ENCODE measurements around the gene CHP1.
"Not testable (repeated sequence)": the region's sequence is repeated elsewhere in the genome, so short reads cannot be mapped to it uniquely, and the experiment has no call there.

Gene CHP1

DNA sequence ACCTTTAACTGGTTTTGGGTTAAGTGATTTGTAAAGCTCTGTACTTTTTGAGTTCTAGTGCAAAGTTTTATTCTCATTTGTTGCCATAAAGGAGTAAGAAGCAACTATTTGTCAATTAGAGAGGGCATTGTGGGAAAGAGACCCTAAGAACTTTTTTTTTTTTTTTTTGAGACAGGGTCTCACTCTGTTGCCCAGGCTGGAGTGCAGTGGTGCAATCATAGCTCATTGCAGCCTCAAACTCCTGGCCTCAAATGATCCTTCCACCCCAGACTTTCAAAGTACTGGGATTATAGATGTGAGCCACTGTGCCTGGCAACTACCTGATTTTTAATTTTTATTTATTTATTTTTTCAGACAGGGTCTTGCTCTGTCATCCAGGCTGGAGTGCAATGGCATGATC, 4.9 kb downstream of the CHP1 start:
- no peaks in the 10 kb centered on the region for H3K36me3 ChIP-seq (ENCODE audit: control insufficient read depth, insufficient read depth, low read length)
- H3K79me2 ChIP-seq, result no peaks in the 10 kb centered on the region
- TF ChIP-seq CTCF (IDR thresholded peaks at IDR 0.05), result no peak
- H3K4me3 ChIP-seq (ENCODE audit: low read depth, low read length), result no peak overlapping the region
- no peak overlapping the region for H2AFZ ChIP-seq
- H3K9me3 ChIP-seq (ENCODE audit: control insufficient read depth, low read length), result no peaks in the 10 kb centered on the region
- H3K27ac ChIP-seq, result no peak overlapping the region
- no peak overlapping the region for H3K9ac ChIP-seq
- no peaks in the 10 kb centered on the region for H3K27me3 ChIP-seq (ENCODE audit: control insufficient read depth, insufficient read depth, low read length)
- no peak overlapping the region for H3K4me2 ChIP-seq (ENCODE audit: low read length)
- no peaks in the 10 kb centered on the region for H3K4me1 ChIP-seq

DNA sequence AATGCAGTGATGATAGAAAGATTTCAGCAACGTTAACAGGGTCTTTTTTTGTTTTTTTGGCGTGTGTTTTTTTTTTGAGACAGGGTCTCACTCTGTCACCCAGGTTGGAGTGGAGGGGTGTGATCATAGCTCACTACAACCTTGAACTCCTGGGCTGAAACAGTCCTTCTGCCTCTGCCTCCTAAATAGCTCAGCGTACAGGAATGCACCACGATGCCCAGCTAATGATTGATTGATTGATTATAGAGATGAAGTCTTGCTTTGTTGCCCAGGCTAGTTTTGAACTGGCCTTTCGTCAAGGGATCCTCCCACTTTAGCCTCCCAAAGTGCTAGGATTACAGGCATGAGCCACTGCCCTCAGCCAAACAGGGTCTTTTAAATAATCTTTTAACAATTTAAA, 7.0 kb downstream of the CHP1 start:
- Histone ChIP-seq H3K36me3 (ENCODE audit: control insufficient read depth, insufficient read depth, low read length) (no peaks in the 10 kb centered on the region), H3K4me1 (no peaks in the 10 kb centered on the region), H3K9ac (no peak overlapping the region), H3K27ac (no peak overlapping the region), H3K27me3 (ENCODE audit: control insufficient read depth, insufficient read depth, low read length) (no peaks in the 10 kb centered on the region), H2AFZ (no peak overlapping the region), H3K79me2 (no peaks in the 10 kb centered on the region), H3K9me3 (ENCODE audit: control insufficient read depth, low read length) (no peaks in the 10 kb centered on the region), H3K4me3 (ENCODE audit: low read depth, low read length) (no peak overlapping the region), H3K4me2 (ENCODE audit: low read length) (no peak overlapping the region)
- no peak for TF ChIP-seq CTCF (IDR thresholded peaks at IDR 0.05)

DNA sequence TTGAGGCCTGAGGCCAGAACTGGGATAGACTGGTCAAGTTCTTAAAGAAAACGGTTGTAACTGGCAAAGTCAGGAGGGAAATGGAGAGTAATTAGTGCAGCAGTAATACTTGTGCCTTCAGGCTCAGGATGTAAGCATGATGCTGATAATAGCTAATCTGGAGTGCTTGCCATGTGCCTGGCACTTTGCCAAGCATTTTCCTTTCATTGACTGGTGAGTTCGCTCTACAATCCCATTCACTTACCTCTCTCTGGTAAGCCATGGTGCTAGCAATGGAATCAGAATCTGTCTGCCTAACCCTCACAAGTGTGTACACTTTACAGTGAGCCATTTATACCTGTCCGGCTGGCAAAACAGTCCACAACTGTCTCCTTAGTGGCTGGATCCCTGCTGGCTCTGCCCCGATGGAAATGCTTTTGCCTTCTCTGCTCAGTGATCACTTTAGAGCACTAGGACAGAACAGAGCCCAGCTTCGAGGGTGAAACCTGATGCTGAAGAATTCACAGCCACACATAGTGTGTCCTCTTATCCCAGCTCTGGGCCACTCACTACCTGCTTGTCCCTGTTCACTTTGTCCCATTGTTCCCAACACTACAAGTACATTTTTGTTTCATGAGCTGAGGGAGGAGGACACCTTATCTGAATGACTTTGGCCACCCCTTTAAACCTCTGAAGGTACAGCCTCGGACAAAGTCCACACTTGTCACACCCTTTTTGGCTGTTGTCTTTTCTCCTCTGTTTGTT, 10.3 kb downstream of the CHP1 start:
- H3K36me3 ChIP-seq (ENCODE audit: control insufficient read depth, insufficient read depth, low read length), result no peaks in the 10 kb centered on the region
- H2AFZ ChIP-seq, result no peak overlapping the region
- no peaks in the 10 kb centered on the region for H3K27me3 ChIP-seq (ENCODE audit: control insufficient read depth, insufficient read depth, low read length)
- no peaks in the 10 kb centered on the region for H3K79me2 ChIP-seq
- no peaks in the 10 kb centered on the region for H3K4me1 ChIP-seq
- no peak for TF ChIP-seq CTCF (IDR thresholded peaks at IDR 0.05)
- H3K4me2 ChIP-seq (ENCODE audit: low read length), result no peak overlapping the region
- H3K4me3 ChIP-seq (ENCODE audit: low read depth, low read length), result no peak overlapping the region
- H3K9me3 ChIP-seq (ENCODE audit: control insufficient read depth, low read length), result no peaks in the 10 kb centered on the region
- no peak overlapping the region for H3K9ac ChIP-seq
- no peak overlapping the region for H3K27ac ChIP-seq

DNA sequence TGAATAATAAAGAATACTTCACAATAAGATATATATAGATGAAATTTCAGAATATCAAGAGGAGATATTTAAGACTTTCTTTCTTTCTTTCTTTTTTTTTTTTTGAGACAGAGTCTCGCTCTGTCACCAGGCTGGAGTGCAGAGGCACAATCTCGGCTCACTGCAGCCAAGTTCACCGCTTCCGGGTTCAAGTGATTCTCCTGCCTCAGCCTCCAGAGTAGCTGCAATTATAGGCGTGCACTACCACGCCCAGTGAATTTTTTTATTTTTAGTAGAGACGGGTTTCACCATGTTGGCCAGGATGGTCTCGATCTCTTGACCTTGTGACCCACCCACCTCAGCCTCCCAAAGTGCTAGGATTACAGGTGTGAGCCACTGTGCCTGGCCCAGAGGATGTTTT, 19.7 kb downstream of the CHP1 start:
- H3K27me3 ChIP-seq (ENCODE audit: control insufficient read depth, insufficient read depth, low read length); H3K4me3 ChIP-seq (ENCODE audit: low read depth, low read length); H3K9ac ChIP-seq; H3K27ac ChIP-seq; H3K79me2 ChIP-seq; H2AFZ ChIP-seq; H3K9me3 ChIP-seq (ENCODE audit: control insufficient read depth, low read length); H3K36me3 ChIP-seq (ENCODE audit: control insufficient read depth, insufficient read depth, low read length); H3K4me2 ChIP-seq (ENCODE audit: low read length); H3K4me1 ChIP-seq: not testable (repeated sequence)

DNA sequence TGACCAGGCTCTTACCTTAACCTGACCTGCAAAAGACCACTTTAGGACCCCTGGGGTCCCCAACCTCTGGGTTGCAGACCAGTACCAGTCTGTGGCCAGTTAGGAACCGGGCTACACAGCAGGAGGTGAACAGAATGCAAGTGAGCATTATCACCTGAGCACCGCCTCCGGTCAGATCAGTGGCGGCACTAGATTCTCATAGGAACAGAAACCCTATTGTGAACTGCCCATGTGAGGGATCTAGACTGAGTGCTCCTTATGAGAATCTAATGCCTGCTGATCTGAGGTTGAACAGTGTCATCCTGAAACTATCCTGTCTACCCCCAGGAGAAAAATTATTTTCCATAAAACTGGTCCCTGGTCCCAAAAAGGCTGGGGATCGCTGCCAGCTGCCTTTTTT, 20.3 kb downstream of the CHP1 start:
- no peak overlapping the region for H3K4me3 ChIP-seq (ENCODE audit: low read depth, low read length)
- H3K79me2 ChIP-seq, result no peaks in the 10 kb centered on the region
- H3K4me2 ChIP-seq (ENCODE audit: low read length), result no peak overlapping the region
- TF ChIP-seq CTCF (IDR thresholded peaks at IDR 0.05), result no peak
- no peaks in the 10 kb centered on the region for H3K36me3 ChIP-seq (ENCODE audit: control insufficient read depth, insufficient read depth, low read length)
- H3K4me1 ChIP-seq, result peaks cover 5% of the 10 kb centered on the region
- no peak overlapping the region for H3K9ac ChIP-seq
- no peak overlapping the region for H2AFZ ChIP-seq
- H3K9me3 ChIP-seq (ENCODE audit: control insufficient read depth, low read length), result no peaks in the 10 kb centered on the region
- H3K27me3 ChIP-seq (ENCODE audit: control insufficient read depth, insufficient read depth, low read length), result no peaks in the 10 kb centered on the region
- no peak overlapping the region for H3K27ac ChIP-seq

All from parathyroid adenoma (tissue), 2 donors.